PC-9 (cell line): Measurements from ENCODE around the gene LRRC4B. TPM values are rescaled to one million over a fixed set of nuclear protein-coding genes. Genes with fewer than 3 reads are reported as not detected.

Experiments
- BruUV-seq: library from RNA; stranded (reverse); fragments of 400-500 nt; replicated peaks from 2 replicates; lab custom pipeline; 2021; lab: Mats Ljungman, UMichigan
- CTCF ChIA-PET: fragments of 300-600 bp; sonication (Branson Sonifier 250); formaldehyde crosslinking; loops from one replicate; lab custom pipeline; 2022; ENCODE audit warnings: antibody characterized with exemption; lab: Charles Lee
- POLR2A ChIA-PET: fragments of 300-600 bp; sonication (Branson Sonifier 250); formaldehyde crosslinking; loops from one replicate; lab custom pipeline; 2022; ENCODE audit warnings: antibody characterized with exemption; ENCODE audit not compliant: unreplicated experiment; lab: Charles Lee
- DNase-seq, 2 experiments: peaks; one replicate each; pipeline versions ENCODE4 v3.0.0 to v3.0.0-alpha.2; 2015 to 2022; ENCODE audit warnings: mixed read lengths in 1 of 2
- H2AFZ ChIP-seq: fragments of 200-600 bp; sonication (generic); 2 replicates; pipeline ENCODE4 v1.8.1; 2017; ENCODE audit warnings: antibody characterized with exemption
- H3F3A ChIP-seq: fragments of 200-600 bp; sonication (generic); 2 replicates; pipeline ENCODE4 v1.8.1; 2017; ENCODE audit warnings: antibody characterized with exemption, mild to moderate bottlenecking, low read depth; ENCODE audit not compliant: insufficient read depth
- H3K27ac ChIP-seq: fragments of 200-600 bp; sonication (generic); 2 replicates; pipeline ENCODE4 v1.6.1; 2016; ENCODE audit warnings: mixed run types
- H3K27me3 ChIP-seq: fragments of 200-600 bp; sonication (generic); 2 replicates; pipeline ENCODE4 v1.6.1; 2016; ENCODE audit warnings: low read depth, mixed run types; ENCODE audit not compliant: insufficient read depth
- H3K36me3 ChIP-seq: fragments of 200-600 bp; sonication (generic); 2 replicates; pipeline ENCODE4 v1.6.1; 2016; ENCODE audit warnings: low read depth, mixed run types
- H3K4me1 ChIP-seq: fragments of 200-600 bp; sonication (generic); replicated peaks from 2 replicates; pipeline ENCODE4 v1.6.1; 2016; ENCODE audit warnings: mixed run types; ENCODE audit not compliant: insufficient read depth
- H3K4me2 ChIP-seq: fragments of 200-600 bp; sonication (generic); 2 replicates; pipeline ENCODE4 v1.6.1; 2017; ENCODE audit warnings: mixed run types
- H3K4me3 ChIP-seq: fragments of 200-600 bp; sonication (generic); 2 replicates; pipeline ENCODE4 v1.6.1; 2016; ENCODE audit warnings: mixed run types
- H3K79me2 ChIP-seq: fragments of 200-600 bp; sonication (generic); 2 replicates; pipeline ENCODE4 v1.6.1; 2017; ENCODE audit warnings: low read depth, mixed run types
- H3K9me2 ChIP-seq: fragments of 200-600 bp; sonication (generic); 2 replicates; pipeline ENCODE4 v1.8.1; 2017; ENCODE audit warnings: mild to moderate bottlenecking; ENCODE audit not compliant: insufficient read depth
- H3K9me3 ChIP-seq: fragments of 200-600 bp; sonication (generic); 2 replicates; pipeline ENCODE4 v1.8.1; 2016; ENCODE audit warnings: low read depth; ENCODE audit not compliant: insufficient read depth
- H4K20me1 ChIP-seq: fragments of 200-600 bp; sonication (generic); 2 replicates; pipeline ENCODE4 v1.8.1; 2017; ENCODE audit not compliant: insufficient read depth
- EZH2 ChIP-seq: fragments of 200-600 bp; sonication (generic); IDR thresholded peaks from 2 replicates; pipeline ENCODE4 v1.8.0; 2017; ENCODE audit warnings: antibody characterized with exemption, low read depth
- intact Hi-C: fragments of 100-400 bp; cut with micrococcal nuclease; formaldehyde crosslinking; loops from one replicate; pipeline ENCODE4 v1.10.0; 2022; ENCODE audit not compliant: unreplicated experiment
- total RNA-seq: library from RNA; stranded (reverse); gene quantifications from 2 replicates; pipeline ENCODE4 v1.2.3, GENCODE V29; 2021
- TF ChIP-seq, protein P1 (sequence below): fragments of 200-600 bp; sonication (generic); conservative IDR thresholded peaks from 2 replicates; pipeline ENCODE4 v1.6.1; 2017; ENCODE audit warnings: mixed run types, antibody characterized with exemption, mild to moderate bottlenecking, moderate library complexity

LRRC4B gene
- total RNA-seq, 1 experiment from 2014 or later: not detected

DNA sequence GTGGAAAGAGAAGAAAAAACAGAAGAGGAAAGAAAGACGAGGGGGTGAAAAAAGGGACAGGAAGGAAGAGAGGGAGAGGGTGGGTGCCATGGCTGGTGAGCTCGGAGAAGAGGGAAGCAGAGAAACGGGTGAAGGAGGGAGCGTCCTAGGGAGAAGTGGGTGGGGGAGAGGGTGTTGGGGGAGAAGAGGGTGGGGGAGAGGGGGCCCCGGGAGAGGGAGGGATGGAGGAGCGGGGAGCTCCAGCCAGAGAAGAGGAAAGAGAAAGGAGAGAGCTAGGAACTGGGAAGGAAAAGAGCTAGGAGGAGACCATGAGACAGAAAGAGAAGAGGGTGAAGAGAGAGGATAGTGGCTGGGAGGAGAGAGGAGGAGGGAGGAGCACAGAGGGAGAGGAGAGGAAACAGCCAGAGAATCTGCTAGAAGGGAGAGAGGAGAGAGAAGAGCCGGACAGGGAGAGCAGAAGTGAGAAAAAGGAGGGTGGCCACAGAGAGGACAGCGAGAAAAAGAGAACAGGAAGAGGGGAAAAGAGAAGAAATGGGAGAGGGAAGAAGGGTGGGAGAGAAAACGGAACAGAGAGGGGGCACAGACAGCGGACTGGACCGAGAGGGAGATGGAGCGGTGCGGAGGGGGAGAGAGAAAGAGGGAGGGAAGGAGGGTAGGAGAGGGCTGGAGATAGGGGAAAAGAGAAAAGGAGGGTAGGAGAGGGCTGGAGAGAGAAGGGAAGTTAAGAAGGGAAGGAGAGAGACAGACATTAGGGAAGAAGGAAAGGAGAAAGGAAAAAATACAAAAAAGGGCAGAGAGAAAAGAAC lies 79.6 kb downstream of the LRRC4B start:
- H3K36me3 ChIP-seq: 0 out of 2 replicates have a peak, but pooled peaks cover under 1% of the 10 kb centered on the region
- no peaks in the 10 kb centered on the region for H4K20me1 ChIP-seq
- H3K79me2 ChIP-seq: no peaks in the 10 kb centered on the region
- peaks cover 15% of the 10 kb centered on the region for H3K9me3 ChIP-seq
- H3F3A ChIP-seq: no peaks in the 10 kb centered on the region; the same call in 1 of the 2 replicates
- CTCF ChIA-PET: no interaction called here
- H2AFZ ChIP-seq: no peak overlapping the region
- POLR2A ChIA-PET: no interaction called here
- no peaks in the 10 kb centered on the region for H3K27me3 ChIP-seq
- H3K9me2 ChIP-seq: no peaks in the 10 kb centered on the region
- intact Hi-C loops: no loop called here
- no peaks in the 10 kb centered on the region for H3K4me1 ChIP-seq
- BruUV-seq: no TSS peak
- H3K27ac ChIP-seq: no peak overlapping the region
- DNase-seq: no peak
- no peak overlapping the region for H3K4me2 ChIP-seq
- TF ChIP-seq, protein P1, sequence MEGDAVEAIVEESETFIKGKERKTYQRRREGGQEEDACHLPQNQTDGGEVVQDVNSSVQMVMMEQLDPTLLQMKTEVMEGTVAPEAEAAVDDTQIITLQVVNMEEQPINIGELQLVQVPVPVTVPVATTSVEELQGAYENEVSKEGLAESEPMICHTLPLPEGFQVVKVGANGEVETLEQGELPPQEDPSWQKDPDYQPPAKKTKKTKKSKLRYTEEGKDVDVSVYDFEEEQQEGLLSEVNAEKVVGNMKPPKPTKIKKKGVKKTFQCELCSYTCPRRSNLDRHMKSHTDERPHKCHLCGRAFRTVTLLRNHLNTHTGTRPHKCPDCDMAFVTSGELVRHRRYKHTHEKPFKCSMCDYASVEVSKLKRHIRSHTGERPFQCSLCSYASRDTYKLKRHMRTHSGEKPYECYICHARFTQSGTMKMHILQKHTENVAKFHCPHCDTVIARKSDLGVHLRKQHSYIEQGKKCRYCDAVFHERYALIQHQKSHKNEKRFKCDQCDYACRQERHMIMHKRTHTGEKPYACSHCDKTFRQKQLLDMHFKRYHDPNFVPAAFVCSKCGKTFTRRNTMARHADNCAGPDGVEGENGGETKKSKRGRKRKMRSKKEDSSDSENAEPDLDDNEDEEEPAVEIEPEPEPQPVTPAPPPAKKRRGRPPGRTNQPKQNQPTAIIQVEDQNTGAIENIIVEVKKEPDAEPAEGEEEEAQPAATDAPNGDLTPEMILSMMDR: no peak
- no peak for TF ChIP-seq EZH2
- H3K4me3 ChIP-seq: no peak overlapping the region

DNA sequence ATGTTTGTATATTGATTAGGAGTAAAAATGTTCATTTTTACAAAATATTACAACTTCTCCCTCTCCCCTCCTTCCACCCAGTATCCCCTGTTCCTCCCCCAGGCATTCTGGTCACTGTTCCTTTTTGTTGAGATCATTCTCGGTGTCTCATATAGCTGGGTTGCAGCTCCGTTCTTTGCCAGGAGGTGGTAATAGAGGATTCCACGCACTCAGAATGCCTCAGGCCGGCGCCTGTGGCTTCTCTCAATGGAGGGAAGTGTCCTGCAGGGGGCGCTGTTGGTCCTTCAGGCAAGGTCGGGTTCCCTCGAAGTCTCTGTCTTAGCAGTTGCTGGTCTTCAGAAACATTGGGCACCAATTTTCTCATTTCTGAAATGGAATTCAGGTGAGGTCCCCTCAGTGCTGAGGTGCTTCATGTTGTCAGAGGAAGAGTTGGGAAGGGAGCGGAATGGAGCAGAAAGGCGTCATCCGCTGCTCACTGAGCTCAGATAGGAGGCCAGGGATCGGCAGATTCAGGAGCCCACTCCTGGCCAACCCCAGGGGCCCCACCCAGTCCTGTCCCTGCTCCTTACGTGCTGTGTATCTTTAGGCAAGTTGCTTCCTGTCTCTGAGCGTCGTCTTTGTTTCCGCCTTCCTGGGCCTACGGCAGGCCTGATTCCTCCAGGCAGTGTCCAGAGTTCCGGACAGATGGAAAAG lies 81.3 kb downstream of the LRRC4B start:
- Histone ChIP-seq H3K27me3 (no peaks in the 10 kb centered on the region), H3K4me1 (no peaks in the 10 kb centered on the region), H3K9me3 (peaks cover 15% of the 10 kb centered on the region), H3K4me3 (no peak overlapping the region), H3K79me2 (no peaks in the 10 kb centered on the region), H3K36me3 (0 out of 2 replicates have a peak, but pooled peaks cover 5% of the 10 kb centered on the region), H3K9me2 (no peaks in the 10 kb centered on the region), H3K27ac (no peak overlapping the region), H4K20me1 (no peaks in the 10 kb centered on the region), H3K4me2 (no peak overlapping the region), H3F3A (no peaks in the 10 kb centered on the region; the same call in 1 of the 2 replicates), H2AFZ (no peak overlapping the region)
- no peak for TF ChIP-seq EZH2
- TF ChIP-seq, protein P1: peak; percentile 80
- ChIA-PET CTCF (no interaction called here), POLR2A (interaction anchor here (0.6 kb wide), 1 partner anchor 19 kb away, joined by 4 read pairs; no protein-coding TSS in a partner anchor)
- intact Hi-C loops: no loop called here
- BruUV-seq: no TSS peak
- DNase-seq: peak; percentile 20 to 48

DNA sequence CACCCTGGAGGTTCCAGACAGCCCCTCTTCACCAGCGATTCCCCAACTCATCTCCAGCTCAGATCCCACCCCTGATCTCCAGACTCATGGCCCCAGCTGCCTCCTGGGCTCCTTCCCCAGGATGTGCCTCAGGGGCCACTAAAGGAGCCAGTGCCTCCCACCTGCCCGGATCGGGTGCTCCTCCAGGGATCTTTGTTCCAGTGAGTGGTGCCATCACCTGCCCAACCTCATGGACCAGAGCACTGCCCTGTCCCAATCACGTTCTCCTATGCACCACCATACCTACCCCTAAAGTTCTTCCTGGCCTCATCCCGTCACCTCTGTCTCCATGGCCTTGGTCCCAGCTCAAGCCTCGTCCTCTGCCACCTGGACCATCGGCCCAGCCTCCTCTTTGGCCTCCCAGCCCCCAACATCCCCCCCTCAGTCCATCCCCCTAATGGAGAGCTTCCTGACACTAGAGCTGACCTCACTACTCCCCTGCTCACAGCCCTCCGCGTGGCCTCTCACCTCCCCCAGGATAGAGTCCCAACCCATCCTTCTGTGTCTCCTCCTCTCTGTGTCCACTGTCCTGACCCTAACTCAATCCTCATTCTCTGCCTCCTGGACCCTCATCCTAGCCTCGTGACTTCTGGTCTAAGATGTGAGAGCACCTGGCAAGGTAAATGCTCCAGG lies 82.8 kb downstream of the LRRC4B start:
- DNase-seq: no peak

More for the DNA sequence above, 82.8 kb downstream of the LRRC4B start:
- POLR2A ChIA-PET: no interaction called here
- H3K27me3 ChIP-seq: no peaks in the 10 kb centered on the region
- H3F3A ChIP-seq: no peaks in the 10 kb centered on the region; the same call in 1 of the 2 replicates
- no TSS peak for BruUV-seq
- H3K27ac ChIP-seq: no peak overlapping the region
- H3K36me3 ChIP-seq: 0 out of 2 replicates have a peak, but pooled peaks cover 5% of the 10 kb centered on the region
- H4K20me1 ChIP-seq: no peaks in the 10 kb centered on the region
- CTCF ChIA-PET: no interaction called here
- H2AFZ ChIP-seq: no peak overlapping the region
- intact Hi-C loops: no loop called here
- no peak overlapping the region for H3K4me2 ChIP-seq
- TF ChIP-seq, protein P1: no peak
- TF ChIP-seq EZH2: no peak
- no peaks in the 10 kb centered on the region for H3K4me1 ChIP-seq
- no peaks in the 10 kb centered on the region for H3K9me2 ChIP-seq
- H3K4me3 ChIP-seq: no peak overlapping the region
- no peaks in the 10 kb centered on the region for H3K79me2 ChIP-seq
- peaks cover 15% of the 10 kb centered on the region for H3K9me3 ChIP-seq
